GM19035 (cell line): ENCODE measurements around the gene KLF2.
"Not testable (repeated sequence)": the region's sequence is repeated elsewhere in the genome, so short reads cannot be mapped to it uniquely, and the experiment has no call there.

Source experiments
- ATAC-seq: cut with Tn5 transposase; IDR thresholded peaks from one replicate; pipeline ENCODE4 v1.9.1; 2021; ENCODE audit not compliant: unreplicated experiment

The KLF2 gene

GRCh38 chr19:16324384-16325160, at the start of gene KLF2:
Gene KLF2 (plus strand): TSS chr19:16324826. CDS start chr19:16324924, 98 bp downstream.
- ATAC-seq = peak; percentile 71

GRCh38 chr19:16280306-16280705, 44.3 kb upstream of the KLF2 start:
- no peak for ATAC-seq

DNA sequence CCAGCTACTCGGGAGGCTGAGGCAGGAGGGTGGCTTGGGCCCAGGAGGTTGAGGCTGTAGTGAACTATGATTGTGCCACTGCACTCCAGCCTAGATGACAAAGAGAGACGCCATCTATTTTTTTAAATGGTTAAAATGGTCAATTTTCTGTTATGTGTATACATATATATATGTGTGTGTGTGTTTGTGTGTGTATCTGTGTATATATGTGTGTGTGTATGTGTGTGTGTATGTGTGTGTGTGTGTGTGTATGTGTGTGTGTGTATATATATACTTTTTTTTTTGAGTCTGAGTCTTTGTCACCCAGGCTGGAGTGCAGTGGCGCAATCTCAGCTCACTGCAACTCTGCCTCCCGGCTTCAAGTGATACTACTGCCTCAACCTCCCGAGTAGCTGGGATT, 42.9 kb upstream of the KLF2 start:
- no peak for ATAC-seq

DNA sequence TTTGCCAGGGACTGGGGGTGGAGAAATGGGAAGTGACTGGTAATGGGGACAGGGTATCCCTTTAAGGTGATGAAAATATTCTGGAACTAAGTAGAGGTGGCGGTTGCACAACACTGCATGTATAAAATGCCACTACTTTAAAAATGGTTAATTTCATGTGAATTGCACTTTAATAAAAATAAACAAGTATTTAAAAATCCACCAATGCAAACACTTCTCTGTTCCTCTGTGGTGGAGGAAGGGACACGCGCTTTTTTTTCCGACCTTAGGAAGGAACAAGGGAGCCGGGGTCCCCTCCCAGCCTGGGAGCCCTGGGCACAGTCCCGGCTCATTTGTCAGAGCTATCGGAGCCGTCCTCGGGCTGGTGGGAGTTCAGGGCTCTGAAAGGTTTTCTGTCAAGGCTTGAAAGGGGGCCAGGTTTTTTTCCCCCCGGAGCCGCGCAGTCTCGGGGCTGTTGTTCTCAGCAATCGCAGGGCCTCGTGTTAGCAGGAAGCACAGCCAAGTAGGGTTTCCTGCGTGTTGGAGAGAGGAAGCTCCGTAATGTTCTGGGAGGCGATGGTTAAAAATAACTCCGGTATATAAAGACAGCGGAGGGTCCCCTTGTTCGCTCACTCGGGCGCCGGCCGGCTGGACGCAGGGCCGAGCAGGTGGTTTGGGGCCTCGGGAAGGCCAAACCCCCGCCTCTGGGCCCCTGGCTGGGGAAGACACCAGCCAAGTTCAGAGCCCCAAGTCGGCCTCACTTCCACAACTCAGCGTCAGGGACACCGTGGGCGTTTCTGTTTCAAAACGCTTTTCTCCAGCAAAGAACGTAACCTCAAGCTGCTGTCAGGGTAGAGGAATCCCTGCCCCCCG, 41.2 kb upstream of the KLF2 start:
- ATAC-seq = no peak

DNA sequence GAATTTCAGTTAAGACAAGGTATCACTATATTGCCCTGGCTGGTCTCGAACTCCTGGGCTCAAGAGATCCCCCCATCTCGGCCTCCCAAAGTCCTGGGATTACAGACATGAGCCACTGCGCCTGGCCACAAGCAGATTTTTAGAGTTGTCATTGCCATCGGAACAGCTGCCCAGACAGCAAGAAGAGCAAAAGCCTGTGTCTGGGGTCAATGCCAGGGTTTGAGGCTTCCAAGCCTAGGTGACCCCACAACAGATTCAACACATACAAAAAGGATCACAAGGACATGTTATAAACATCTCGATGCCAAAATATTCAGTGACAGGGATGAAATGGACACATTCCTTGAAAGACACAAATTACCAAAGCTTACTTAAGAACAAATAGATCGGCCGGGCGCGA, 40.1 kb upstream of the KLF2 start:
- no peak for ATAC-seq

GRCh38 chr19:16285079-16285478, 39.5 kb upstream of the KLF2 start:
- not testable (repeated sequence) for ATAC-seq

DNA sequence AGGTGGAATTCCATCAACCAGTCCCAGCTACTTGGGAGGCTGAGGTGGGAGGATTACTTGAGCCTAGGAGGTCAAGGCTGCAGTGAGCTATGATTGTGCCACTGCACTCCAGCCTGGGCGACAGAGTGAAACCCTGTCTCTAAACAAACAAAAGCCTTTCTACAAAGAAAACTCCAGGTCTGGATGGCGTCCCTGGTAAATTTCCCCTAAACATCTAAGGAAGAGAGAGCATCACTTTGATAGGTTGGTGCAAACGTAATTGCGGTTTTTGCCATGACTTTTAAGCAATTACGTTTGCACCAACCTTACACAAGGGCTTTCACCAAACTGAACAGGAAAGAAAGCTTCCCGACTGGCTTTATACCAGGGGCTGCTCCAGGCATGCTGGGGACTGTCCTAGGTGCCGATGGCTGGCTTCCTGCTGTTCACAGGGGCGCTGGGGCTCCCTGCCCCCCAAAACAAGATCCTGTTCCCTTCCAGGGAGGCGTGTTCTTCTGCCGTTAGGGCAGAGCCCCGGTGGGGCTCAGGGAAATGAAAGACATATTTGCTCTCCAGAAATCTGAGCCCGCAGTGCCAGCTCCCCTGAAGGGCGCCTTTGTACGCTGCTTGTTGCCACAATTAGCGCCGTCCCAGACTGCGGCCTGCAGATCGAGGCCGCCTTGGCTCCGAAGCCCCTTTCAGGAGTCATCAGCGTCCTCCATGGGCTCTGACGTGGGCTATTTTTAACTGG, 38.7 kb upstream of the KLF2 start:
- ATAC-seq = no peak

DNA sequence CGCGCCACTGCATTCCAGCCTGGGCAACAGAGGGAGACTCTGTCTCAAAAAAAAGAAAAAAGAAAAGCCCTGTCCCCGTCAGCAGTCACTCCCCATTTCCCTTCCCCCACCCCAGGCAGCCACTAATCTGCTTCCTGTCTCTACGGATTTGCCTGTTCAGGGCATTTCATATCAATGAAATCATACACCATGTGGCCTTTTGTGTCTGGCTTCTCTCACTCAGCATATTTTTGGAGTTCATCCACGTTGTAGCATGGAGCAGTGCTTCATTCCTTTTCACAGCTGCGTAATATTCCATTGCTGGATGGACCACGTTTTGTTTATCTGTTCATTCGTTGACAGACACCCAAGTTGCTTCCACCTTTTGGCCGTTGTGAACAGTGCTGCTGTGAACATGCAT, 36.1 kb upstream of the KLF2 start:
- ATAC-seq = no peak

DNA sequence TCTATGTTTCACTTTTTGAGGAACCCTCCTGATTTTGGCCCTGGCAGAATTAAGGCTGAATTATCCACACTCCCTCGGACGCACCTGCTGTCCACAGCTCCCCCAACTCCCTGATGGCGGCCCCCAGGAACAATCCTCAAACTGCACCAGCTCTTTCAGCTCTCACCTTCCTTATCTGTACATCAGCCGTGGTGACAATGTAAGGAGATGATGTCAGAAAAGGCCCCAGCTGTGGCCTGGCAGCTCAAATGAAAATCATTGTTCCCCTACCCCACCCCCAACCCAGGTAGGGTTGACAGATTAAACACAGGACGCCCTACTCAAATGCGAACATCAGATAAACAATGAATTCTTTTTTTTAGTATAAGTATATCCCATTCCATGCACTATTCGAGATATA, 35.0 kb upstream of the KLF2 start:
- no peak for ATAC-seq

- no peak for ATAC-seq
These were observed 33.9 kb upstream of the KLF2 start for GRCh38 chr19:16290692-16291091.

GRCh38 chr19:16293118-16294091, 31.2 kb upstream of the KLF2 start:
- no peak for ATAC-seq

GRCh38 chr19:16295057-16295456, 29.6 kb upstream of the KLF2 start:
- ATAC-seq = no peak

- ATAC-seq = no peak
These were observed 27.9 kb upstream of the KLF2 start for GRCh38 chr19:16296713-16297112.

GRCh38 chr19:16297575-16298178, 26.9 kb upstream of the KLF2 start:
- ATAC-seq = no peak

DNA sequence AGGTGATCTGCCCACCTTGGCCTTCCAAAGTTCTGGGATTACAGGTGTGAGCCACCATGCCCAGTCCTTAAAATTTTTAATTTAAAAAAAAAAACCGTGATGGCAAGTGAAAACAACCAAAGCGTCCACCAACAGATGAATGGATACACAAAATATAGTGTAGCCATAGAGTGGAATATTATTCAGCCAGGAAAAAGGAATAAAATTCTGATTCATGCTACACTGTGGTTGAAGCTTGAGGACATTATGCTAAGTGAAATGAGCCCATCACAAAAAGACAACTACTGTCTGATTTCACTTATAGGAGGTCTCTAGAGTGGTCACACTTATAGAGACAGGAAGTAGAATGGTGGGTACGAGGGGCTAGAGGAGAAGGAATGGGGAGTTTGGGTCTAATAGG, 26.3 kb upstream of the KLF2 start:
- ATAC-seq = no peak

DNA sequence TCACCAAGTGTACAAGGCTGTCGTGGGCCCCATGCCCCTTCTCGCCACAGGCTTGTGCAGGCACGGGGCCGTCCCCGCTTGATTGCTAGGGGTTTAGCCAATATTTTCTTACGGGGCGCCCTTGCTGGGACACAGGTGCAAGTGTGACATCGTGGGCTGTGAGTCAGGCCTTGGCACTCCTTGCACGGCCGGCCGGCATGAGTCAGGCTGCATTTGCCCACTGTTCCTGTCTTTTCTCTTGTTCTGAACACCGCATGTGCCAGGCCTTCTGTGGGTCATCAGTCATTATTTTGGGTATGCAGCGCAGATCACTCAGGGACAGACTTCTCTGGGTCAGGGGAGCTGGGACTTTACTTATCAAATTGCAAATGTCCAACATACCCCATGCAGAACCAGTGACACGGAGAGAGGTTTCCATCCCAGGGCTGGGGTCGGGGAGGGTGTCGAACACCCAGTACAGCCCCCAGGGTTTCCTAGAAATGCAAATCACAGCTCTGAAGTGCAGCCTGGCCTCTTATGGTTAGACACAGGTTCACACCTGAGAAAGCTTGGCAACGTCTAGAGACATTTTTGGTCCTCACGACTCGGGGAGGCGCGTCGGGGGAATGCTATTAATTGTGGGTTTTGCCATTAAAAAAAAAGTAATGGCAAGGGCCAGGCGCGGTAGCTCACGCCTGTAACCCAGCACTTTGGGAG, 22.5 kb upstream of the KLF2 start:
- no peak for ATAC-seq

DNA sequence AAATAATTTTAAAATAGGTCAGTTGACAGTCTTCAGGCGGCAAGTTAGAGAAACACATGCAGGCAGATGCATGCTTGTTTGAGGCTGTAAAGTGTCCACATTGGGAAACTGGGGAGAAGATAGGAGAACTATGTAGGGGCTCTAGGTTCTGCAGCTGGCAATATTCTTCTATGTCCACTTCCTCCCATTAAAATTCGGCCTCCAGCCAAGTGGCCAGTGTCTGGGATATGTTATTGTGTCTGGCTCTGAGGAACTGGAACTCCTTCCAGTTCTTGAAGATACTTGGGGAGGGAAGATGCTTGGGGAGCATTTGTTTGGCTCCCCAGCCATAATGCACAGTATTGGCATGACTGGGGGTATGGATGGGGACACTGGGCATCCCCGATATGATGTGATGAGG, 20.9 kb upstream of the KLF2 start:
- no peak for ATAC-seq

DNA sequence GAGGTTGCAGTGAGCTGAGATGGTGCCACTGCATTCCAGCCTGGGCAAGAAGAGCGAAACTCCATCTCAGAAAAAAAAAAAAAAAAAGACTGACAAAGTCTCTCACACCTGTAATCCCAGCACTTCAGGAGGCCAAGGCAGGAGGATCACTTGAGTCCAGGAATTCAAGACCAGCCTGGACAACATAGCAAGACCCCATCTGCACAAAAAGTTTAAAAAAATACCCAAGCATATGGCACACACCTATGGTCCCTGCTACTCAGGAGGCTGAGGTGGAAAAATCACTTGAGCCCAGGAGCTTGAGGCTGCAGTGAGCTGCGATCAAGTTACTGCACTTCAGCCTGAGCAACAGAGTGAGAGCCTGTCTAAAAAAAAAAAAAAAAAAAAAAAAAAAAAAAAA, 20.1 kb upstream of the KLF2 start:
- not testable (repeated sequence) for ATAC-seq

DNA sequence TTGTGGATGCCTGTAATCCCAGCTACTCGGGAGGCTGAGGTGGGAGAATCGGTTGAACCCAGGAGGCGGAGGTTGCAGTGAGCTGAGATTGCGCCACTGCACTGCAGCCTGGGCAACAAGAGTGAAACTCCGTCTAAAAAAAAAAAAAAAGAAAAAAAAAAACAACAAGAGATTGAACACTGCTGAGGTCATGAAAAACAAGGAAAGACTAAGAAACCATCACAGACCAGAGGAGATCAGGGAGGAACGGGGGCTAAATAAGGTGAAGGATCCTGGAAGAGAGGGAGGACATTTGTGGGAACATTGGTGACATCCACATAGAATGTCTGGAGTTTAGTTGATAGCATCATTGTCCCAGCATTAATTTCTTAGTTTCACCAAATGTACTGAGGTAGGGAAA, 19.6 kb upstream of the KLF2 start:
- not testable (repeated sequence) for ATAC-seq
